GM19351 (cell line): ENCODE measurements around the gene GRIN1.
A peak's percentile ranks its signal among the peaks of the same experiment; 100 is the strongest.

Source experiments
- ATAC-seq: cut with Tn5 transposase; IDR thresholded peaks from one replicate; pipeline ENCODE4 v1.9.1; 2021; ENCODE audit warnings: mild to moderate bottlenecking, moderate library complexity; ENCODE audit not compliant: unreplicated experiment

GRIN1 gene

GRCh38 chr9:137205126-137206069, 66.4 kb downstream of the GRIN1 start, which contains the start of the genes NDOR1 and TMEM203:
NDOR1 (plus strand) TSS chr9:137205700; CDS start chr9:137205778, 78 bp downstream.
TMEM203 (minus strand) TSS chr9:137205648; CDS start chr9:137205414, 234 bp downstream.
- peak; percentile 55 for ATAC-seq

GRCh38 chr9:137206602-137207001, 67.6 kb downstream of the GRIN1 start:
- ATAC-seq: no peak

- ATAC-seq: no peak
These were observed 72.6 kb downstream of the GRIN1 start for GRCh38 chr9:137211532-137211931.

GRCh38 chr9:137212520-137212919, 73.6 kb downstream of the GRIN1 start:
- ATAC-seq: no peak

GRCh38 chr9:137213160-137214060, 74.5 kb downstream of the GRIN1 start:
- no peak for ATAC-seq

- no peak for ATAC-seq
These were observed 75.7 kb downstream of the GRIN1 start for GRCh38 chr9:137214620-137215019.

GRCh38 chr9:137215196-137215986, 76.4 kb downstream of the GRIN1 start:
- ATAC-seq: no peak

- no peak for ATAC-seq
These were observed 77.4 kb downstream of the GRIN1 start for GRCh38 chr9:137216188-137216965.

GRCh38 chr9:137217276-137218211, 78.6 kb downstream of the GRIN1 start:
- ATAC-seq: no peak

GRCh38 chr9:137218212-137218753, 79.3 kb downstream of the GRIN1 start:
- no peak for ATAC-seq
